Caki2 (cell line): Measurements from ENCODE around the gene BACH2. TPM values are rescaled to one million over a fixed set of nuclear protein-coding genes. Genes with fewer than 3 reads are reported as not detected.

Source experiments
- DNase-seq: peaks from one replicate; pipeline ENCODE4 v3.0.0-alpha.2; 2015; ENCODE audit warnings: low read depth
- in situ Hi-C: cut with HindIII; loops from 2 replicates; pipeline ENCODE4 v1.10.0; 2016; ENCODE audit warnings: low sequenced_read_pairs, low pct_unique_long_range_greater_than_20kb, mixed read lengths
- total RNA-seq: library from RNA; depleted of rRNA; stranded (reverse); fragments of >200 nt; shearing (Covaris generic); gene quantifications from 2 replicates; pipeline ENCODE4 v1.2.3, GENCODE V29; 2014; ENCODE audit warnings: low replicate concordance

The BACH2 gene
- total RNA-seq, 1 experiment from 2014 or later, result 8.1 TPM

- in situ Hi-C loops, result no loop called here
- no peak for DNase-seq
Measured at GRCh38 chr6:90261801-90262200, 34.8 kb downstream of the BACH2 start.

- in situ Hi-C loops, result no loop called here
- DNase-seq, result no peak
Measured at GRCh38 chr6:90257486-90257738, 39.2 kb downstream of the BACH2 start.

- DNase-seq, result no peak
- in situ Hi-C loops, result no loop called here
Measured at GRCh38 chr6:90256698-90257485, 39.8 kb downstream of the BACH2 start.

GRCh38 chr6:90253631-90254030 is 43.0 kb downstream of the BACH2 start:
- in situ Hi-C loops, result no loop called here
- no peak for DNase-seq

GRCh38 chr6:90251295-90251992 is 45.2 kb downstream of the BACH2 start:
- DNase-seq, result no peak
- in situ Hi-C loops, result no loop called here

GRCh38 chr6:90250405-90250804 is 46.2 kb downstream of the BACH2 start:
- in situ Hi-C loops, result no loop called here
- DNase-seq, result no peak

- in situ Hi-C loops, result no loop called here
Measured at GRCh38 chr6:90249458-90249857, 47.2 kb downstream of the BACH2 start.

GRCh38 chr6:90249034-90249433 is 47.6 kb downstream of the BACH2 start:
- in situ Hi-C loops, result no loop called here
- DNase-seq, result no peak

More at GRCh38 chr6:90249458-90249857, 47.2 kb downstream of the BACH2 start:
- DNase-seq, result no peak

- DNase-seq, result no peak
- in situ Hi-C loops, result no loop called here
Measured at GRCh38 chr6:90247262-90247661, 49.4 kb downstream of the BACH2 start.

GRCh38 chr6:90241229-90241880 is 55.3 kb downstream of the BACH2 start:
- in situ Hi-C loops, result no loop called here
- no peak for DNase-seq

GRCh38 chr6:90238496-90239266 is 58.0 kb downstream of the BACH2 start:
- in situ Hi-C loops, result no loop called here
- DNase-seq, result no peak

GRCh38 chr6:90237350-90237990 is 59.2 kb downstream of the BACH2 start:
- in situ Hi-C loops, result no loop called here
- peak; percentile 39 for DNase-seq

- DNase-seq, result no peak
- in situ Hi-C loops, result no loop called here
Measured at GRCh38 chr6:90233994-90234393, 62.6 kb downstream of the BACH2 start.

GRCh38 chr6:90233213-90233612 is 63.4 kb downstream of the BACH2 start:
- in situ Hi-C loops, result no loop called here

GRCh38 chr6:90231798-90232197 is 64.8 kb downstream of the BACH2 start:
- in situ Hi-C loops, result no loop called here
- DNase-seq, result no peak

More at GRCh38 chr6:90233213-90233612, 63.4 kb downstream of the BACH2 start:
- DNase-seq, result no peak

GRCh38 chr6:90231308-90231707 is 65.3 kb downstream of the BACH2 start:
- in situ Hi-C loops, result no loop called here
- no peak for DNase-seq

GRCh38 chr6:90230548-90231215 is 66.0 kb downstream of the BACH2 start:
- in situ Hi-C loops, result no loop called here
- no peak for DNase-seq
